ENCODE data around the gene PRPF4. TPM values are rescaled to one million over a fixed set of nuclear protein-coding genes. Genes with fewer than 3 reads are reported as not detected.
A peak's percentile ranks its signal among the peaks of the same experiment; 100 is the strongest.

The PRPF4 gene
- total and polyA plus RNA-seq, 9 of the 15 experiments (the other 6 are each of a cell fraction or from before 2014, with no cell fraction given), result 25.8 to 66.0 (median 39.8) TPM

DNA sequence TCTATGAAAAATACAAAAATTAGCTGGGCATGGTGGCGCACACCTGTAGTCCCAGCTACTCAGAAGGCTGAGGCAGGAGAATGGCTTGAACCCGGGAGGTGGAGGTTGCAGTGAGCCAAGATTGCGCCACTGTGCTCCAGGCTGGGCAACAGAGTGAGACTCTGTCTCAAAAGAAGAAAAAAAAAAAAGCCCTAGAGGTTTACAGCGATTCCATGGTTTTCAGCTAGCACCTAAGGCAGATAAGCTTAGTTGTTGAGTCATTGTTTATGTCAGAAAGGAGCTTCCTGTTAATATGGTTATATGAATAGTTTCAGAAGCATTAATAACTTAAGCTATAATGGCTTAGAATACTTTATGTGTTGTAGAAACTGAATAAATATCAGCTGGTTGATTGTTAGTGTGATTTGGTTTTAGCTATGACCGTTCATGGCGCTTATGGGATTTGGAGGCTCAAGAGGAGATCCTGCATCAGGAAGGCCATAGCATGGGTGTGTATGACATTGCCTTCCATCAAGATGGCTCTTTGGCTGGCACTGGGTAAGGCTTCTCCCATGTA lies 14.7 kb downstream of the PRPF4 start (continued):
- TF ChIP-seq NONO (IDR thresholded peaks at IDR 0.05; ENCODE audit: low read depth in 2 of 2, low read length in 1 of 2) (no peak), NCOR1 (IDR thresholded peaks at IDR 0.05) (no peak), HMG20A (CRISPR knock-in tag; conservative IDR thresholded peaks at IDR 0.05) (no peak), RAD21 (CRISPR knock-in tag; conservative IDR thresholded peaks at IDR 0.05 in 1 of 2, IDR thresholded peaks at IDR 0.05 in 1 of 2) (no peak), MAFK (IDR thresholded peaks at IDR 0.05; ENCODE audit: low read length) (peak; percentile 18; the same call in 1 of the 2 replicates), NR2C1 (IDR thresholded peaks at IDR 0.05) (no peak), NR2C1 (tag; IDR thresholded peaks at IDR 0.05) (no peak), MAFG (tag; conservative IDR thresholded peaks at IDR 0.05) (peak; percentile 56), ZNF707 (CRISPR knock-in tag; conservative IDR thresholded peaks at IDR 0.05) (no peak), BCOR (IDR thresholded peaks at IDR 0.05) (peak; percentile 25; the same call in 1 of the 2 replicates), TFAP4 (CRISPR knock-in tag; IDR thresholded peaks at IDR 0.05; ENCODE audit: borderline replicate concordance) (no peak), NFRKB (IDR thresholded peaks at IDR 0.05; ENCODE audit: low read depth) (no peak), JUND (IDR thresholded peaks at IDR 0.05; ENCODE audit: borderline replicate concordance, low read depth, low read length) (no peak), JUND (tag; IDR thresholded peaks at IDR 0.05; ENCODE audit: borderline replicate concordance, low read depth, low read length) (peak; percentile 26; the same call in 1 of the 3 replicates), CBX8 (IDR thresholded peaks at IDR 0.05; ENCODE audit: borderline replicate concordance, extremely low read depth, low read depth, low read length, poor library complexity, severe bottlenecking) (no peak), KDM2B (CRISPR knock-in tag; IDR thresholded peaks at IDR 0.05) (no peak), ZNF143 (CRISPR knock-in tag; IDR thresholded peaks at IDR 0.05) (no peak), FOXJ2 (tag; IDR thresholded peaks at IDR 0.05) (peak; percentile 85), POLR2H (tag; IDR thresholded peaks at IDR 0.05; ENCODE audit: low read depth) (no peak), KLF16 (IDR thresholded peaks at IDR 0.05) (no peak), HNRNPUL1 (IDR thresholded peaks at IDR 0.05; ENCODE audit: low read length) (no peak), ZNF830 (CRISPR knock-in tag; IDR thresholded peaks at IDR 0.05) (no peak), ZFX (CRISPR knock-in tag; IDR thresholded peaks at IDR 0.05) (no peak), FOSL1 (tag; conservative IDR thresholded peaks at IDR 0.05) (0 out of 2 replicates have a peak, but pooled peaks have one; percentile 23)
- TF ChIP-seq, protein P1, sequence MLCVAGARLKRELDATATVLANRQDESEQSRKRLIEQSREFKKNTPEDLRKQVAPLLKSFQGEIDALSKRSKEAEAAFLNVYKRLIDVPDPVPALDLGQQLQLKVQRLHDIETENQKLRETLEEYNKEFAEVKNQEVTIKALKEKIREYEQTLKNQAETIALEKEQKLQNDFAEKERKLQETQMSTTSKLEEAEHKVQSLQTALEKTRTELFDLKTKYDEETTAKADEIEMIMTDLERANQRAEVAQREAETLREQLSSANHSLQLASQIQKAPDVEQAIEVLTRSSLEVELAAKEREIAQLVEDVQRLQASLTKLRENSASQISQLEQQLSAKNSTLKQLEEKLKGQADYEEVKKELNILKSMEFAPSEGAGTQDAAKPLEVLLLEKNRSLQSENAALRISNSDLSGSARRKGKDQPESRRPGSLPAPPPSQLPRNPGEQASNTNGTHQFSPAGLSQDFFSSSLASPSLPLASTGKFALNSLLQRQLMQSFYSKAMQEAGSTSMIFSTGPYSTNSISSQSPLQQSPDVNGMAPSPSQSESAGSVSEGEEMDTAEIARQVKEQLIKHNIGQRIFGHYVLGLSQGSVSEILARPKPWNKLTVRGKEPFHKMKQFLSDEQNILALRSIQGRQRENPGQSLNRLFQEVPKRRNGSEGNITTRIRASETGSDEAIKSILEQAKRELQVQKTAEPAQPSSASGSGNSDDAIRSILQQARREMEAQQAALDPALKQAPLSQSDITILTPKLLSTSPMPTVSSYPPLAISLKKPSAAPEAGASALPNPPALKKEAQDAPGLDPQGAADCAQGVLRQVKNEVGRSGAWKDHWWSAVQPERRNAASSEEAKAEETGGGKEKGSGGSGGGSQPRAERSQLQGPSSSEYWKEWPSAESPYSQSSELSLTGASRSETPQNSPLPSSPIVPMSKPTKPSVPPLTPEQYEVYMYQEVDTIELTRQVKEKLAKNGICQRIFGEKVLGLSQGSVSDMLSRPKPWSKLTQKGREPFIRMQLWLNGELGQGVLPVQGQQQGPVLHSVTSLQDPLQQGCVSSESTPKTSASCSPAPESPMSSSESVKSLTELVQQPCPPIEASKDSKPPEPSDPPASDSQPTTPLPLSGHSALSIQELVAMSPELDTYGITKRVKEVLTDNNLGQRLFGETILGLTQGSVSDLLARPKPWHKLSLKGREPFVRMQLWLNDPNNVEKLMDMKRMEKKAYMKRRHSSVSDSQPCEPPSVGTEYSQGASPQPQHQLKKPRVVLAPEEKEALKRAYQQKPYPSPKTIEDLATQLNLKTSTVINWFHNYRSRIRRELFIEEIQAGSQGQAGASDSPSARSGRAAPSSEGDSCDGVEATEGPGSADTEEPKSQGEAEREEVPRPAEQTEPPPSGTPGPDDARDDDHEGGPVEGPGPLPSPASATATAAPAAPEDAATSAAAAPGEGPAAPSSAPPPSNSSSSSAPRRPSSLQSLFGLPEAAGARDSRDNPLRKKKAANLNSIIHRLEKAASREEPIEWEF (CRISPR knock-in tag; IDR thresholded peaks at IDR 0.05), result no peak

Measured in K562 (cell line).